Measurements from ENCODE around the gene DSG4. TPM values are rescaled to one million over a fixed set of nuclear protein-coding genes. Genes with fewer than 3 reads are reported as not detected.

Gene DSG4
- total and polyA plus RNA-seq, 12 donors, result not detected

- Histone ChIP-seq H3K27ac (no peak overlapping the region), H3K4me1 (peaks cover 0 to 5% (median 0%) of the 10 kb centered on the region in 9 donors), H3K27me3 (no peaks in the 10 kb centered on the region), H3K9me3 (no peaks in the 10 kb centered on the region), H3K4me3 (no peak overlapping the region), H3K36me3 (no peaks in the 10 kb centered on the region)
- DNase-seq, result no peak
- no peak for ATAC-seq
- no peak for TF ChIP-seq CTCF (IDR thresholded peaks at IDR 0.05)
- 54 to 64% methylated on average over 2 of the region's 2 CpGs for WGBS, 2 donors
- intact Hi-C loops (cut with DNase I), result no loop called here
Observed at GRCh38 chr18:31403409-31403808, 26.8 kb downstream of the DSG4 start.

DNA sequence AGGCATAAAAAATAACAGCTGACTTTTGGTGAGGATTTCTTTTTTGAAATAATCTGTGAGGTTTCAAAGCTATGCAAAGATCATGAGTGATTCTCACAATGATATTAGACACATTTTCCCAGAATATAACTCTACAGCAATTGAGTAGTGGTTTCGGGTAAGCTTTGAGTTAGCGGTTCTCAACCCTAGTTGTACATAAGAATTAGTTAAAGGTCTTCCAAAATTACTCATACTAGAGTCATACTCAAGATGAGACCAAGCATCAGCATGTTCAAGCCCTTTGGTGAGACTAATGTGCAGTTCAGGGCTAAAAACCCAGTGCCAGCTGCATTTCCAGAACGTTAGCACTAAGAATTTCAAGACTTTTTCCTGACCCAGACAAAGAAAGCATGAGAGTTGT lies 31.1 kb downstream of the DSG4 start:
- ATAC-seq, result no peak
- no peaks in the 10 kb centered on the region for H3K27me3 ChIP-seq
- no peaks in the 10 kb centered on the region for H3K4me1 ChIP-seq
- intact Hi-C loops (cut with DNase I), result no loop called here
- WGBS, 2 donors, result 82 to 96% methylated on average over 3 of the region's 3 CpGs
- no peak for DNase-seq
- no peak for TF ChIP-seq CTCF (IDR thresholded peaks at IDR 0.05)
- peaks cover 0 to 9% (median 0%) of the 10 kb centered on the region in 11 donors for H3K9me3 ChIP-seq
- H3K27ac ChIP-seq, result no peak overlapping the region
- H3K36me3 ChIP-seq, result no peaks in the 10 kb centered on the region
- H3K4me3 ChIP-seq, result no peak overlapping the region

GRCh38 chr18:31409276-31409675 lies 32.7 kb downstream of the DSG4 start:
- ATAC-seq, result no peak
- H3K4me3 ChIP-seq, result no peak overlapping the region
- no peaks in the 10 kb centered on the region for H3K4me1 ChIP-seq
- no peak for TF ChIP-seq CTCF (IDR thresholded peaks at IDR 0.05)
- WGBS, 2 donors, result 63 to 77% methylated on average over 4 of the region's 4 CpGs
- no peaks in the 10 kb centered on the region for H3K27me3 ChIP-seq
- intact Hi-C loops (cut with DNase I), result no loop called here
- no peaks in the 10 kb centered on the region for H3K36me3 ChIP-seq
- DNase-seq, result no peak
- H3K27ac ChIP-seq, result no peak overlapping the region
- peaks cover 0 to 9% (median 0%) of the 10 kb centered on the region in 11 donors for H3K9me3 ChIP-seq

GRCh38 chr18:31410716-31411483 lies 34.3 kb downstream of the DSG4 start:
- WGBS, 2 donors, result 54% methylated on average over 37 of the region's 37 CpGs

More at GRCh38 chr18:31410716-31411483, 34.3 kb downstream of the DSG4 start:
- TF ChIP-seq CTCF (IDR thresholded peaks at IDR 0.05), result no peak
- no peak for DNase-seq
- no peak overlapping the region for H3K4me3 ChIP-seq
- intact Hi-C loops (cut with DNase I), result no loop called here
- H3K27me3 ChIP-seq, result no peaks in the 10 kb centered on the region
- ATAC-seq, result no peak
- peaks cover 0 to 9% (median 0%) of the 10 kb centered on the region in 11 donors for H3K9me3 ChIP-seq
- H3K36me3 ChIP-seq, result no peaks in the 10 kb centered on the region
- no peaks in the 10 kb centered on the region for H3K4me1 ChIP-seq
- no peak overlapping the region for H3K27ac ChIP-seq

All from heart right ventricle (tissue), 16 donors.